ENCODE results near the gene IL10RA.

DNA sequence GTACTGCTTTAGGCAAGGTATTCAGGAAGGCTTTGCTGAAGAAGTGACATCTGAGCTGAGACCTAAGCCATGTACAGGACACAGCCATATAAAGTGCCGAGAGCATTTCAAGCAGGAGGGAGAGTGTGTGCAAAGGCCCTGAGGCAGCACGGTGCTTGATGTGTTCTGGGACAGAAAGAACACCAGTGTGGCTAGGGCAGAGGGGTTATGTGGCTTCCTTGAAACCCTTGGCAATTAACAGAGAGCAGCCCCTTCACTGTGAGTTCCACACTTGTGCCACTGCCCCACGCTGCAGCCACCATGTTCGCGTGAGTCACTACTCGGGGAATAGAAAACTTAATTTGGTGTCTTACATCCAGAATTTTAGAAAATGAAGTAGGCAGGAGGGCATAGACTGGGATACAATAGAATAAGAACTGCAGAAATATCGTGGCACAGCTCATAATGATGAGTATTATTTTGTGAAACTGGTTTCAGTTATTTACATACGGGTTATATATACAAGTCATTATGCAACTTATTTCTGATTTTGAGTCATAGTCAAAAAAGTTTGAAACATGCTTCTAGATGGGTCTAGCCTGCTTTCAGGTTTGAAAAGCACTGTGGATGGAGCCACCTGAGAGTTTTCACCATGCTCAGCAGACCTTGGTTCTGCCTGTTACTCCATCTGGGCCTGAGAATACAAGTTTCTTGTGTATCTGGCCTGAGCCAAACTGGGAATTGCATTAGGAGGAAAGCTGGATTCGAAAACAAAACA is 11.8 kb downstream of the IL10RA start:
- TF ChIP-seq, protein P1, sequence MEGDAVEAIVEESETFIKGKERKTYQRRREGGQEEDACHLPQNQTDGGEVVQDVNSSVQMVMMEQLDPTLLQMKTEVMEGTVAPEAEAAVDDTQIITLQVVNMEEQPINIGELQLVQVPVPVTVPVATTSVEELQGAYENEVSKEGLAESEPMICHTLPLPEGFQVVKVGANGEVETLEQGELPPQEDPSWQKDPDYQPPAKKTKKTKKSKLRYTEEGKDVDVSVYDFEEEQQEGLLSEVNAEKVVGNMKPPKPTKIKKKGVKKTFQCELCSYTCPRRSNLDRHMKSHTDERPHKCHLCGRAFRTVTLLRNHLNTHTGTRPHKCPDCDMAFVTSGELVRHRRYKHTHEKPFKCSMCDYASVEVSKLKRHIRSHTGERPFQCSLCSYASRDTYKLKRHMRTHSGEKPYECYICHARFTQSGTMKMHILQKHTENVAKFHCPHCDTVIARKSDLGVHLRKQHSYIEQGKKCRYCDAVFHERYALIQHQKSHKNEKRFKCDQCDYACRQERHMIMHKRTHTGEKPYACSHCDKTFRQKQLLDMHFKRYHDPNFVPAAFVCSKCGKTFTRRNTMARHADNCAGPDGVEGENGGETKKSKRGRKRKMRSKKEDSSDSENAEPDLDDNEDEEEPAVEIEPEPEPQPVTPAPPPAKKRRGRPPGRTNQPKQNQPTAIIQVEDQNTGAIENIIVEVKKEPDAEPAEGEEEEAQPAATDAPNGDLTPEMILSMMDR (conservative IDR thresholded peaks at IDR 0.05; ENCODE audit: low read length), result no peak
- no peak for TF ChIP-seq EZH2phosphoT487 (IDR thresholded peaks at IDR 0.05; ENCODE audit: borderline replicate concordance, low read depth, low read length)

All from OCI-LY7 (cell line).